ENCODE measurements around the gene MERTK. TPM values are rescaled to one million over a fixed set of nuclear protein-coding genes. Genes with fewer than 3 reads are reported as not detected.

The MERTK gene
- total and polyA plus RNA-seq, 2 donors (not counting 1 experiment from before 2014, with no cell fraction given), result 0.04 to 0.34 TPM

GRCh38 chr2:112024231-112024630 is 125.8 kb downstream of the MERTK start:
- Mint-ChIP-seq H3K27me3 (peaks cover 11% of the 10 kb centered on the region), H3K9me3 (ENCODE audit: insufficient read depth) (no peaks in the 10 kb centered on the region), H3K4me1 (no peaks in the 10 kb centered on the region), H3K4me3 (no peak overlapping the region), H3K27ac (no peak overlapping the region)
- Histone ChIP-seq H4K20me1 (ENCODE audit: control insufficient read depth, insufficient read depth, low read length, poor library complexity, severe bottlenecking) (no peaks in the 10 kb centered on the region), H2AFZ (ENCODE audit: insufficient read depth, low read depth, low read length, poor library complexity, severe bottlenecking) (no peak overlapping the region), H3K27me3 (replicated peaks in 1 of 4; ENCODE audit: control extremely low read depth in 1 of 4, control insufficient read depth in 3 of 4, insufficient read depth in 4 of 4, low read length in 3 of 4) (no peaks in the 10 kb centered on the region), H3K4me3 (ENCODE audit: control extremely low read depth in 1 of 5, extremely low read depth in 1 of 5, insufficient read depth in 1 of 5, low read depth in 2 of 5, low read length in 4 of 5) (no peak overlapping the region), H3K4me2 (replicated peaks; ENCODE audit: low read depth, low read length, poor library complexity, severe bottlenecking) (no peak overlapping the region), H3K9ac (ENCODE audit: low read length) (no peak overlapping the region), H3K4me1 (ENCODE audit: control insufficient read depth in 2 of 2, insufficient read depth in 2 of 2, low read length in 2 of 2) (no peaks in the 10 kb centered on the region), H3K79me2 (ENCODE audit: control insufficient read depth, insufficient read depth, low read length) (no peaks in the 10 kb centered on the region), H3K36me3 (replicated peaks in 1 of 2; ENCODE audit: control extremely low read depth in 1 of 2, control insufficient read depth in 1 of 2, extremely low read depth in 1 of 2, insufficient read depth in 2 of 2, low read length in 1 of 2) (no peaks in the 10 kb centered on the region), H3K9me3 (ENCODE audit: control extremely low read depth in 1 of 3, control insufficient read depth in 2 of 3, insufficient read depth in 1 of 3, low read length in 2 of 3) (no peaks in the 10 kb centered on the region), H3K27ac (ENCODE audit: low read length in 2 of 2) (no peak overlapping the region)
- POLR2A ChIA-PET, result no interaction called here
- DNase-seq (no peak), ATAC-seq (ENCODE audit: low read depth) (no peak)
- WGBS (ENCODE audit: insufficient coverage), result 73% methylated on average over 8 of the region's 9 CpGs
- intact Hi-C loops (cut with micrococcal nuclease), result no loop called here
- CTCF ChIA-PET, result no interaction called here
- TF ChIP-seq EZH2 (IDR thresholded peaks at IDR 0.05; ENCODE audit: borderline replicate concordance, insufficient read depth, low read depth, low read length, poor library complexity, severe bottlenecking) (no peak), CTCF (IDR thresholded peaks at IDR 0.05) (no peak)

- Mint-ChIP-seq H3K4me3 (no peak overlapping the region), H3K4me1 (no peaks in the 10 kb centered on the region), H3K27ac (no peak overlapping the region), H3K27me3 (peaks cover 15% of the 10 kb centered on the region), H3K9me3 (ENCODE audit: insufficient read depth) (no peaks in the 10 kb centered on the region)
- no peak overlapping the region for H3K9ac ChIP-seq (ENCODE audit: low read length)
- no peak overlapping the region for H2AFZ ChIP-seq (ENCODE audit: insufficient read depth, low read depth, low read length, poor library complexity, severe bottlenecking)
- no peaks in the 10 kb centered on the region for H3K36me3 ChIP-seq (replicated peaks in 1 of 2; ENCODE audit: control extremely low read depth in 1 of 2, control insufficient read depth in 1 of 2, extremely low read depth in 1 of 2, insufficient read depth in 2 of 2, low read length in 1 of 2)
- no peak for TF ChIP-seq CTCF (IDR thresholded peaks at IDR 0.05)
- TF ChIP-seq EZH2 (IDR thresholded peaks at IDR 0.05; ENCODE audit: borderline replicate concordance, insufficient read depth, low read depth, low read length, poor library complexity, severe bottlenecking), result no peak
- DNase-seq (no peak), ATAC-seq (ENCODE audit: low read depth) (no peak)
- ChIA-PET POLR2A (no interaction called here), CTCF (no interaction called here)
- H3K27me3 ChIP-seq (replicated peaks in 1 of 4; ENCODE audit: control extremely low read depth in 1 of 4, control insufficient read depth in 3 of 4, insufficient read depth in 4 of 4, low read length in 3 of 4), result no peaks in the 10 kb centered on the region
- no peak overlapping the region for H3K27ac ChIP-seq (ENCODE audit: low read length in 2 of 2)
- no peak overlapping the region for H3K4me2 ChIP-seq (replicated peaks; ENCODE audit: low read depth, low read length, poor library complexity, severe bottlenecking)
- intact Hi-C loops (cut with micrococcal nuclease), result no loop called here
- no peaks in the 10 kb centered on the region for H3K9me3 ChIP-seq (ENCODE audit: control extremely low read depth in 1 of 3, control insufficient read depth in 2 of 3, insufficient read depth in 1 of 3, low read length in 2 of 3)
- H4K20me1 ChIP-seq (ENCODE audit: control insufficient read depth, insufficient read depth, low read length, poor library complexity, severe bottlenecking), result no peaks in the 10 kb centered on the region
- 94% methylated on average over 12 of the region's 12 CpGs for WGBS (ENCODE audit: insufficient coverage)
- no peaks in the 10 kb centered on the region for H3K79me2 ChIP-seq (ENCODE audit: control insufficient read depth, insufficient read depth, low read length)
- no peaks in the 10 kb centered on the region for H3K4me1 ChIP-seq (ENCODE audit: control insufficient read depth in 2 of 2, insufficient read depth in 2 of 2, low read length in 2 of 2)
- H3K4me3 ChIP-seq (ENCODE audit: control extremely low read depth in 1 of 5, extremely low read depth in 1 of 5, insufficient read depth in 1 of 5, low read depth in 2 of 5, low read length in 4 of 5), result no peak overlapping the region
These were observed 126.6 kb downstream of the MERTK start for GRCh38 chr2:112024896-112025491.
